Brain microvascular endothelial cell (primary cell): ENCODE measurements around the gene FCGR1A.
"Not testable (repeated sequence)": the region's sequence is repeated elsewhere in the genome, so short reads cannot be mapped to it uniquely, and the experiment has no call there.

Experiments
- DNase-seq: peaks from one replicate; pipeline ENCODE4 v3.0.0-alpha.2; 2020
- H3K27ac ChIP-seq: fragments of 250-450 bp; sonication (Bioruptor Pico); 2 replicates; pipeline ENCODE4 v1.5.1; 2020; ENCODE audit warnings: mild to moderate bottlenecking, moderate library complexity
- H3K27me3 ChIP-seq: fragments of 250-450 bp; sonication (Bioruptor Pico); replicated peaks from 2 replicates; pipeline ENCODE4 v1.5.1; 2020; ENCODE audit warnings: mild to moderate bottlenecking
- H3K36me3 ChIP-seq: fragments of 250-450 bp; sonication (Bioruptor Pico); replicated peaks from 2 replicates; pipeline ENCODE4 v1.5.1; 2020; ENCODE audit warnings: mild to moderate bottlenecking
- H3K4me3 ChIP-seq: 2 replicates; pipeline ENCODE4 v1.5.1; 2011; ENCODE audit warnings: low read depth, mild to moderate bottlenecking, control low read depth, low read length, moderate library complexity
- in situ Hi-C: cut with HindIII; loops from 2 replicates; pipeline ENCODE4 v1.10.0; 2017; ENCODE audit warnings: low sequenced_read_pairs, low pct_ligation_motif_present

FCGR1A gene

GRCh38 chr1:149782600-149782999 lies at the start of gene FCGR1A:
Gene FCGR1A, plus strand, starts transcription at chr1:149782694. Its CDS starts 50 bp downstream, at chr1:149782744.
- in situ Hi-C loops, H3K36me3 ChIP-seq, H3K27me3 ChIP-seq, H3K4me3 ChIP-seq, DNase-seq, H3K27ac ChIP-seq: not testable (repeated sequence)

- DNase-seq, in situ Hi-C loops, H3K27me3 ChIP-seq: not testable (repeated sequence)
These were observed 49.7 kb upstream of the FCGR1A start for GRCh38 chr1:149732781-149733180.

GRCh38 chr1:149734692-149735091 lies 47.8 kb upstream of the FCGR1A start:
- H3K4me3 ChIP-seq, H3K36me3 ChIP-seq, H3K27ac ChIP-seq, in situ Hi-C loops, DNase-seq, H3K27me3 ChIP-seq: not testable (repeated sequence)

More at GRCh38 chr1:149732781-149733180, 49.7 kb upstream of the FCGR1A start:
- not testable (repeated sequence) for H3K36me3 ChIP-seq, H3K4me3 ChIP-seq, H3K27ac ChIP-seq

- H3K27me3 ChIP-seq, H3K36me3 ChIP-seq, in situ Hi-C loops, H3K4me3 ChIP-seq, H3K27ac ChIP-seq: not testable (repeated sequence)
- DNase-seq: peak; percentile 44
These were observed 42.3 kb upstream of the FCGR1A start for GRCh38 chr1:149740148-149740581.

- H3K27ac ChIP-seq, H3K4me3 ChIP-seq, H3K36me3 ChIP-seq, DNase-seq, H3K27me3 ChIP-seq, in situ Hi-C loops: not testable (repeated sequence)
These were observed 41.8 kb upstream of the FCGR1A start for GRCh38 chr1:149740590-149741230.

- in situ Hi-C loops, H3K36me3 ChIP-seq, H3K27me3 ChIP-seq, H3K4me3 ChIP-seq, H3K27ac ChIP-seq, DNase-seq: not testable (repeated sequence)
These were observed 40.6 kb upstream of the FCGR1A start for GRCh38 chr1:149741914-149742313.

GRCh38 chr1:149746463-149747356 lies 35.8 kb upstream of the FCGR1A start:
- DNase-seq, in situ Hi-C loops, H3K27ac ChIP-seq, H3K27me3 ChIP-seq, H3K4me3 ChIP-seq, H3K36me3 ChIP-seq: not testable (repeated sequence)

GRCh38 chr1:149747359-149748143 lies 34.9 kb upstream of the FCGR1A start:
- H3K27me3 ChIP-seq, H3K4me3 ChIP-seq, in situ Hi-C loops, H3K27ac ChIP-seq, H3K36me3 ChIP-seq, DNase-seq: not testable (repeated sequence)

- DNase-seq, H3K27me3 ChIP-seq, H3K4me3 ChIP-seq, in situ Hi-C loops, H3K27ac ChIP-seq, H3K36me3 ChIP-seq: not testable (repeated sequence)
These were observed 34.4 kb upstream of the FCGR1A start for GRCh38 chr1:149748144-149748500.

- H3K27ac ChIP-seq, H3K36me3 ChIP-seq, H3K4me3 ChIP-seq, DNase-seq, H3K27me3 ChIP-seq, in situ Hi-C loops: not testable (repeated sequence)
These were observed 31.9 kb upstream of the FCGR1A start for GRCh38 chr1:149750562-149750961.

GRCh38 chr1:149752186-149752585 lies 30.3 kb upstream of the FCGR1A start:
- in situ Hi-C loops, DNase-seq, H3K27me3 ChIP-seq, H3K4me3 ChIP-seq, H3K36me3 ChIP-seq, H3K27ac ChIP-seq: not testable (repeated sequence)

GRCh38 chr1:149753466-149753865 lies 29.0 kb upstream of the FCGR1A start:
- H3K27ac ChIP-seq, H3K36me3 ChIP-seq, DNase-seq, in situ Hi-C loops, H3K4me3 ChIP-seq, H3K27me3 ChIP-seq: not testable (repeated sequence)

- H3K27me3 ChIP-seq, H3K4me3 ChIP-seq, in situ Hi-C loops, H3K27ac ChIP-seq, DNase-seq, H3K36me3 ChIP-seq: not testable (repeated sequence)
These were observed 27.2 kb upstream of the FCGR1A start for GRCh38 chr1:149755294-149755693.

- H3K27me3 ChIP-seq, H3K4me3 ChIP-seq, DNase-seq, H3K27ac ChIP-seq, H3K36me3 ChIP-seq, in situ Hi-C loops: not testable (repeated sequence)
These were observed 20.2 kb upstream of the FCGR1A start for GRCh38 chr1:149762294-149762693.
